K562 (cell line): Measurements from ENCODE around the gene MRPL3. TPM values are rescaled to one million over a fixed set of nuclear protein-coding genes. Genes with fewer than 3 reads are reported as not detected.
A peak's percentile ranks its signal among the peaks of the same experiment; 100 is the strongest.

Experiments
- ATAC-seq: fragments of 200-7000 bp; cut with Tn5 transposase; 3 replicates; pipeline ENCODE4 v1.9.1; 2020; ENCODE audit warnings: moderate library complexity
- BruUV-seq: library from RNA; stranded (reverse); fragments of 400-500 nt; replicated peaks from 2 replicates; lab custom pipeline; 2021; lab: Mats Ljungman, UMichigan
- CTCF ChIA-PET: fragments of 300-600 bp; formaldehyde crosslinking; extraction: SDS; loops from one replicate; lab custom pipeline; 2021; ENCODE audit warnings: low intra/inter-chr PET ratio; lab: Yijun Ruan, JAX
- POLR2A ChIA-PET: fragments of 300-600, 350-650 bp; sonication (Branson Sonifier 250); formaldehyde crosslinking; extraction: SDS; loops from one replicate; lab custom pipeline; 2021; ENCODE audit warnings: antibody characterized with exemption, inconsistent platforms; lab: Yijun Ruan, JAX
- DNase-seq, 4 experiments: peaks; one replicate each; pipeline versions ENCODE4 v3.0.0 to v3.0.0-alpha.2; 2011 to 2018; ENCODE audit warnings: low spot score in 3 of 4, mixed read lengths in 3 of 4; ENCODE audit errors: extremely low read depth in 1 of 4
- FAIRE-seq: peaks from 2 replicates; lab custom pipeline; 2011; peaks lifted over from hg19 to GRCh38; lab: Jason Lieb, UNC
- H2AFZ ChIP-seq: 2 replicates; pipeline ENCODE4 v1.6.0; 2011; ENCODE audit warnings: low read depth, low read length, control low read depth, inconsistent platforms
- H3K27ac ChIP-seq: fragments of 200-600 bp; 3 replicates; pipeline ENCODE4 v1.8.0; 2011; ENCODE audit warnings: low read depth, mild to moderate bottlenecking, control low read depth, inconsistent platforms, low read length, moderate library complexity, mixed read lengths; ENCODE audit errors: extremely low read depth
- H3K27me3 ChIP-seq, 2 experiments: fragments of 300-600 bp in 1 of 2; 2 replicates in 1 of 2; 3 replicates in 1 of 2; pipeline versions ENCODE4 v1.6.0 to v1.8.0; 2011; ENCODE audit warnings: inconsistent platforms in 2 of 2, low read length in 2 of 2, mild to moderate bottlenecking in 1 of 2, mixed read lengths in 1 of 2, moderate library complexity in 1 of 2; ENCODE audit not compliant: control insufficient read depth in 2 of 2, insufficient read depth in 2 of 2
- H3K36me3 ChIP-seq: fragments of 300-600 bp; 3 replicates; pipeline ENCODE4 v1.8.0; 2011; ENCODE audit warnings: mild to moderate bottlenecking, low read length, inconsistent platforms; ENCODE audit not compliant: control insufficient read depth, insufficient read depth
- H3K4me1 ChIP-seq, 2 experiments: fragments of 200-600 bp in 1 of 2; replicated peaks in 1 of 2; 2 replicates in 1 of 2; 3 replicates in 1 of 2; pipeline versions ENCODE4 v1.5.1 to v1.8.0; 2011; ENCODE audit warnings: inconsistent platforms in 2 of 2, low read length in 2 of 2, mild to moderate bottlenecking in 1 of 2, mixed read lengths in 1 of 2, moderate library complexity in 1 of 2; ENCODE audit not compliant: control insufficient read depth in 2 of 2, insufficient read depth in 2 of 2
- H3K4me2 ChIP-seq: 2 replicates; pipeline ENCODE4 v1.6.1; 2011; ENCODE audit warnings: low read length, control low read depth, inconsistent platforms, mixed read lengths; ENCODE audit not compliant: insufficient read depth
- H3K4me3 ChIP-seq: fragments of 200-600 bp; sonication (generic), shearing (Covaris generic); 2 replicates; pipeline ENCODE4 v1.5.1; 2016; ENCODE audit warnings: control low read depth, inconsistent platforms
- H3K79me2 ChIP-seq: fragments of 200-600 bp; 3 replicates; pipeline ENCODE4 v1.8.0; 2011; ENCODE audit warnings: low read length, inconsistent platforms; ENCODE audit not compliant: control insufficient read depth, insufficient read depth
- H3K9ac ChIP-seq, 2 experiments: 2 replicates each; pipeline versions ENCODE4 v1.6.0 to v1.6.1; 2011; ENCODE audit warnings: low read depth in 2 of 2, low read length in 2 of 2, control low read depth in 1 of 2, inconsistent platforms in 1 of 2, mild to moderate bottlenecking in 1 of 2, mixed read lengths in 1 of 2; ENCODE audit not compliant: insufficient read depth in 1 of 2
- H3K9me1 ChIP-seq: one replicate; pipeline ENCODE4 v1.6.0; 2011; ENCODE audit warnings: inconsistent platforms, mild to moderate bottlenecking, low read length, moderate library complexity; ENCODE audit not compliant: control insufficient read depth, insufficient read depth
- H3K9me3 ChIP-seq: replicated peaks from 2 replicates; pipeline ENCODE4 v1.5.1; 2011; ENCODE audit warnings: low read depth, low read length, inconsistent platforms; ENCODE audit not compliant: control insufficient read depth, insufficient read depth
- H4K20me1 ChIP-seq: replicated peaks from 2 replicates; pipeline ENCODE4 v1.6.1; 2011; ENCODE audit warnings: low read length, inconsistent platforms, mixed read lengths; ENCODE audit not compliant: control insufficient read depth, insufficient read depth
- ARHGAP35 ChIP-seq: fragments of 450-650 bp; IDR thresholded peaks from 2 replicates; pipeline ENCODE4 v1.6.1; 2018; ENCODE audit not compliant: partially characterized antibody
- BRF1 ChIP-seq: IDR thresholded peaks from 3 replicates; pipeline ENCODE4 v1.6.1; 2011; ENCODE audit warnings: borderline replicate concordance, mild to moderate bottlenecking; ENCODE audit not compliant: insufficient read length; ENCODE audit errors: extremely low read depth
- CBFA2T2 ChIP-seq: fragments of 450-650 bp; conservative IDR thresholded peaks from 2 replicates; pipeline ENCODE4 v1.6.1; 2017; ENCODE audit warnings: mild to moderate bottlenecking
- DACH1 ChIP-seq: fragments of 450-650 bp; IDR thresholded peaks from 2 replicates; pipeline ENCODE4 v1.6.1; 2018; ENCODE audit not compliant: partially characterized antibody
- E2F1 ChIP-seq: sonication (generic); formaldehyde crosslinking; IDR thresholded peaks from 2 replicates; pipeline ENCODE4 v1.8.1; 2023; ENCODE audit warnings: mild to moderate bottlenecking, missing genetic modification reagents, moderate library complexity
- MYNN ChIP-seq, 2 experiments: sonication (generic); formaldehyde crosslinking in 1 of 2; IDR thresholded peaks; 2 replicates each; pipeline versions ENCODE4 v1.5.0 to v1.6.1; 2016 to 2020; ENCODE audit warnings: antibody characterized with exemption in 1 of 2, missing genetic modification reagents in 1 of 2
- NCOA2 ChIP-seq, 2 experiments: fragments of 450-650 bp; IDR thresholded peaks; 2 replicates each; pipeline ENCODE4 v1.6.1; 2018; ENCODE audit warnings: mild to moderate bottlenecking in 2 of 2, moderate library complexity in 1 of 2; ENCODE audit not compliant: partially characterized antibody in 2 of 2
- SAFB ChIP-seq: fragments of 200-400 bp; formaldehyde crosslinking; IDR thresholded peaks from 2 replicates; pipeline ENCODE4 v1.6.1; 2017; ENCODE audit warnings: low read depth, low read length, borderline replicate concordance
- SAP30 ChIP-seq: fragments of 200-600 bp; sonication (generic); IDR thresholded peaks from 2 replicates; pipeline ENCODE4 v1.6.1; 2012; ENCODE audit warnings: borderline replicate concordance, low read depth, mild to moderate bottlenecking, moderate library complexity, low read length, control low read depth, inconsistent platforms; ENCODE audit not compliant: insufficient read depth, poor library complexity, severe bottlenecking
- ZBTB8A ChIP-seq: fragments of 450-650 bp; IDR thresholded peaks from 2 replicates; pipeline ENCODE4 v1.6.1; 2018; ENCODE audit warnings: mild to moderate bottlenecking, moderate library complexity; ENCODE audit not compliant: partially characterized antibody
- ZNF280B ChIP-seq: fragments of 250-450 bp; sonication (Bioruptor Pico); IDR thresholded peaks from 2 replicates; pipeline ENCODE4 v1.5.1; 2021; ENCODE audit warnings: mild to moderate bottlenecking
- WGBS: fragments of 100-300 bp; shearing (Covaris generic); methylation state at CpG from one replicate; pipeline ENCODE4 v1.1.6; 2016; ENCODE audit warnings: low coverage, mixed read lengths; ENCODE audit not compliant: insufficient coverage; ENCODE audit errors: missing lambda C conversion rate; 5-methylcytosine and 5-hydroxymethylcytosine counted together
- in situ Hi-C: fragments of 300-500 bp; cut with MboI; formaldehyde crosslinking; loops from 4 replicates; pipeline ENCODE4 v1.15.0; 2018; ENCODE audit warnings: inconsistent platforms, mixed read lengths
- intact Hi-C: fragments of 100-400 bp; cut with micrococcal nuclease; formaldehyde crosslinking; loops from 2 replicates; pipeline ENCODE4 v1.14.2; 2022
- polyA plus RNA-seq, 8 experiments: library from polyadenylated mRNA; depleted of rRNA in 4 of 8; stranded (reverse) in 5 of 8; unstranded in 3 of 8; fragments of >200 nt; fragmentation: Nextera tagmentation in 2 of 8; fragmentation: Illumina TruSeq in 1 of 8; extraction: Ambion mirVana in 2 of 8; extraction: Trizol in 1 of 8; gene quantifications; 2 replicates each; pipeline versions ENCODE4 v1.2.1 to v1.2.3, GENCODE V29; 2011 to 2014; ENCODE audit warnings: inconsistent platforms in 1 of 8, missing spikeins in 1 of 8
- total RNA-seq, 7 experiments: library from RNA; depleted of rRNA in 6 of 7; stranded (reverse); fragments of >200 nt in 6 of 7; fragmentation: Illumina TruSeq in 2 of 7; extraction: Trizol in 2 of 7; gene quantifications; 2 replicates each; pipeline versions ENCODE4 v1.2.1 to v1.2.3, GENCODE V29; 2011 to 2021; ENCODE audit warnings: low replicate concordance in 1 of 7

Gene MRPL3
- total and polyA plus RNA-seq, 9 of the 15 experiments (the other 6 are each of a cell fraction or from before 2014, with no cell fraction given), result 81.7 to 340 (median 190) TPM

DNA sequence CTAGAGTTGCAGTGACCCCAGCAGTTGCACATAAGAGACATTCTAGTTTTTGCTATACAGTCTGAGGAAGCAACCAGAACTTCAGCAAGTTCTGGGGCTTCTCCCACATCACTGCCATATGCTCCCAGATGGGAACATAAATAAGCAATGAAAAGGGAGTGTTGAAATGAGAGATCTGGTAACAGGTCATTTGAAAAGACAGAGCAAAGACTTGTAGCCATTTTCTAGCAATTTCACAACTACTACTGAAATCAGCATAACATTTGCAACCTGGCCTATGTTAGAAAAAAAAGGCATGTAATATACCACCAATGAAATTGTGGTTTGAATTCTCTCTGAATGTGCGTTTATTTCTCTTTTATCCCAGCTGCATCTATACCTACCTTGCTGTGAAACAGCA lies 63.7 kb downstream of the MRPL3 start (continued):
- no peak for TF ChIP-seq SAP30
- no peak for TF ChIP-seq ARHGAP35
- TF ChIP-seq ZNF280B, result no peak

- H3K27me3 ChIP-seq, result no peaks in the 10 kb centered on the region
- no peak overlapping the region for H3K9ac ChIP-seq
- no peak for DNase-seq
- H3K4me1 ChIP-seq, result no peaks in the 10 kb centered on the region
- intact Hi-C loops (no loop called here), in situ Hi-C loops (no loop called here)
- no peaks in the 10 kb centered on the region for H3K9me1 ChIP-seq
- CTCF ChIA-PET, result no interaction called here
- FAIRE-seq, result no peak
- POLR2A ChIA-PET, result no interaction called here
- H3K36me3 ChIP-seq, result no peaks in the 10 kb centered on the region
- WGBS, result 0% methylated on average over 1 of the region's 1 CpG
- TF ChIP-seq MYNN (IDR thresholded peaks at IDR 0.05), result no peak
- TF ChIP-seq MYNN (CRISPR knock-in tag; IDR thresholded peaks at IDR 0.05), result no peak
- TF ChIP-seq BRF1, result no peak
- TF ChIP-seq ZBTB8A, result no peak
- TF ChIP-seq SAFB, result no peak
- no peak for TF ChIP-seq CBFA2T2
- TF ChIP-seq NCOA2 (IDR thresholded peaks at IDR 0.05; ENCODE audit: partially characterized antibody in 2 of 2), result no peak
- no peak for TF ChIP-seq E2F1 (CRISPR knock-in tag)
- peak; percentile 18 for TF ChIP-seq DACH1
- H2AFZ ChIP-seq, result no peak overlapping the region
- no peaks in the 10 kb centered on the region for H3K9me3 ChIP-seq
- H3K4me3 ChIP-seq, result no peak overlapping the region
- no peak overlapping the region for H3K27ac ChIP-seq
- no peaks in the 10 kb centered on the region for H3K79me2 ChIP-seq
- no peak overlapping the region for H3K4me2 ChIP-seq
- ATAC-seq, result no peak
- H4K20me1 ChIP-seq, result no peaks in the 10 kb centered on the region
- no TSS peak for BruUV-seq
Measured at GRCh38 chr3:131435000-131435399, 67.8 kb downstream of the MRPL3 start.
